K562 treated with DMSO at 1 percent for 4 hours (cell line): ENCODE measurements around the gene CDH11. TPM values are rescaled to one million over a fixed set of nuclear protein-coding genes. Genes with fewer than 3 reads are reported as not detected.

Experiments
- total RNA-seq: library from RNA; unstranded; fragments of 300-600 nt; gene quantifications from 2 replicates; pipeline ENCODE4 v1.2.3, GENCODE V29; 2022; ENCODE audit not compliant: insufficient read depth

CDH11 gene
- not detected in 2 replicates for total RNA-seq

GRCh38 chr16:65121870-65122723 is at the start of gene CDH11:
TSS of gene CDH11 (minus strand) at chr16:65122063. CDS start at chr16:65004869, 117,194 bp downstream.

